ENCODE data around the gene TMCO4. TPM values are rescaled to one million over a fixed set of nuclear protein-coding genes. Genes with fewer than 3 reads are reported as not detected.

Gene TMCO4
- total RNA-seq, 4 donors from 2014 or later, result 16.1 to 36.2 (median 26.9) TPM

DNA sequence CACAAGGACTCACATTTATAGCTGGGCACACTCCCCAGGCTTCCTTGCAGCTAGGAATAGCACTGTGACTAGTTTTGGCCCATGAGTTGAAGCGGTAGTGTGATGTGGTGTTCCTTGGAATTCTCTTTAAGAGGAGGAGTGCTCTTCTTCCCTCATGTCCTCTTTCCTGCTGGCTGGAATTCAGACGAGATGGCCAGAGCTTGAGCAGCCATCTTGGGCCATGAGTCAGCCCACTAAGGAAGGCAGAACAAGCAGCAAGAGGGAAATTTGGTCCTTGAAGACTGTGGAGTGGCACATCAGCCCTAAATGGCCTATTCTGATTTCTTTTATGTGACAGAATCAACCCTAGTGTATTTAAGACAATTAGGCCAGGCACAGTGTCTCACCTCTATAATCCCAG, 115.0 kb downstream of the TMCO4 start:
- intact Hi-C loops (cut with DNase I; ENCODE audit: low total_unique reads), result no loop called here
- WGBS, 2 donors (ENCODE audit: low coverage in 1 of 2), result 90% methylated on average over 2 of the region's 2 CpGs; no CpG with 5 or more reads in 1 of the 2 donors
- Histone ChIP-seq H3K9me3 (no peaks in the 10 kb centered on the region), H3K4me1 (no peaks in the 10 kb centered on the region), H3K27ac (no peak overlapping the region), H3K4me3 (no peak overlapping the region), H3K27me3 (no peaks in the 10 kb centered on the region), H3K36me3 (no peaks in the 10 kb centered on the region)
- no peak for DNase-seq
- in situ Hi-C loops (cut with MboI; ENCODE audit: low pct_ligation_motif_present in 1 of 4, low pct_unique_long_range_greater_than_20kb in 1 of 4, low sequenced_read_pairs in 3 of 4), result no loop called here
- TF ChIP-seq, protein P1, sequence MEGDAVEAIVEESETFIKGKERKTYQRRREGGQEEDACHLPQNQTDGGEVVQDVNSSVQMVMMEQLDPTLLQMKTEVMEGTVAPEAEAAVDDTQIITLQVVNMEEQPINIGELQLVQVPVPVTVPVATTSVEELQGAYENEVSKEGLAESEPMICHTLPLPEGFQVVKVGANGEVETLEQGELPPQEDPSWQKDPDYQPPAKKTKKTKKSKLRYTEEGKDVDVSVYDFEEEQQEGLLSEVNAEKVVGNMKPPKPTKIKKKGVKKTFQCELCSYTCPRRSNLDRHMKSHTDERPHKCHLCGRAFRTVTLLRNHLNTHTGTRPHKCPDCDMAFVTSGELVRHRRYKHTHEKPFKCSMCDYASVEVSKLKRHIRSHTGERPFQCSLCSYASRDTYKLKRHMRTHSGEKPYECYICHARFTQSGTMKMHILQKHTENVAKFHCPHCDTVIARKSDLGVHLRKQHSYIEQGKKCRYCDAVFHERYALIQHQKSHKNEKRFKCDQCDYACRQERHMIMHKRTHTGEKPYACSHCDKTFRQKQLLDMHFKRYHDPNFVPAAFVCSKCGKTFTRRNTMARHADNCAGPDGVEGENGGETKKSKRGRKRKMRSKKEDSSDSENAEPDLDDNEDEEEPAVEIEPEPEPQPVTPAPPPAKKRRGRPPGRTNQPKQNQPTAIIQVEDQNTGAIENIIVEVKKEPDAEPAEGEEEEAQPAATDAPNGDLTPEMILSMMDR (IDR thresholded peaks at IDR 0.05), result no peak
- TF ChIP-seq POLR2A (IDR thresholded peaks at IDR 0.05) (no peak), POLR2AphosphoS5 (IDR thresholded peaks at IDR 0.05) (no peak), EP300 (IDR thresholded peaks at IDR 0.05; ENCODE audit: low read depth) (no peak)

DNA sequence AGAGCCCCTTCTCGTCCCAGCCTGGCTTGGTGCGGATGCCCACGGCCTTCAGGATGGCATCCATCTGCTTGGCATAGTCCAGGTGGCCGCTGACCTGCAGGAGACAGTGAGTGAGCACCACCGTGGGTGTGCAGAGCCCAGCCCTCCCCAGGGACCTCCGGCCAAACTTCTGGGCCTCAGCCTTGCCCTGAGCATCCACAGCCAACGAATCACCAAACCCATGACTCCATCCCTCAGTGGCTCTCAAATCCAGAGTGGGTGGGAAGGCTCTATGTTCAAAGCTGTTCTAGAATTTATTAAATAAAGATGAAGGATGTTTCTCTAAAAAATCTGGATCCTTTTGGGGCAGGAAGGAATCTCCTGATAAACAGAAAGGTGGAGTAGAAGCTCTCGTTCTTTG, 116.4 kb downstream of the TMCO4 start:
- Histone ChIP-seq H3K36me3 (no peaks in the 10 kb centered on the region), H3K9me3 (no peaks in the 10 kb centered on the region), H3K4me1 (no peaks in the 10 kb centered on the region), H3K27me3 (no peaks in the 10 kb centered on the region), H3K27ac (no peak overlapping the region), H3K4me3 (no peak overlapping the region)
- DNase-seq, result no peak
- in situ Hi-C loops (cut with MboI; ENCODE audit: low pct_ligation_motif_present in 1 of 4, low pct_unique_long_range_greater_than_20kb in 1 of 4, low sequenced_read_pairs in 3 of 4), result no loop called here
- TF ChIP-seq EP300 (IDR thresholded peaks at IDR 0.05; ENCODE audit: low read depth) (no peak), POLR2A (IDR thresholded peaks at IDR 0.05) (no peak), POLR2AphosphoS5 (IDR thresholded peaks at IDR 0.05) (no peak)
- TF ChIP-seq, protein P1 (IDR thresholded peaks at IDR 0.05), result no peak
- intact Hi-C loops (cut with DNase I; ENCODE audit: low total_unique reads), result no loop called here
- 81 to 86% methylated on average over 1 to 5 of the region's 8 CpGs for WGBS, 2 donors (ENCODE audit: low coverage in 1 of 2)

DNA sequence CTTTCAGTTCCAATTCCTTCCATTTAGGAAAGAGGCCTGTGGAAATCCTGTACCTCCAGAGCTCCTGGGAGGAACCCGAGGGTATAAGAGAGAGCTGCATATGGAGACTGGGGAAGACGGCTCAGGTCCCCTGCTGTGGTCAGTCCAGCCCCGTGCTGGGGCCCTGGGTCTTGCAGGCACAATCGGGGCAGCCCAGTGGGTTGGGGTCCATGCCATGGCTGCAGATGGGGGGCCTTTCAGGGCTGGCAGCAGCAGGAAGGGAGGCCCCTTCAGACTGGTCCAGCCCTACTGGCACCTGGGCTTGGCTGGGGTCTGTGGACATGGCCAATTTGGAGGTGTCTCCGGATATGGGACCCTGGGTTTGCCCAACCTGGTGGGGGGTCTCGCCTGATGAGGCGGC, 116.8 kb downstream of the TMCO4 start:
- Histone ChIP-seq H3K27me3 (no peaks in the 10 kb centered on the region), H3K4me1 (no peaks in the 10 kb centered on the region), H3K9me3 (no peaks in the 10 kb centered on the region), H3K36me3 (no peaks in the 10 kb centered on the region), H3K27ac (no peak overlapping the region), H3K4me3 (no peak overlapping the region)
- in situ Hi-C loops (cut with MboI; ENCODE audit: low pct_ligation_motif_present in 1 of 4, low pct_unique_long_range_greater_than_20kb in 1 of 4, low sequenced_read_pairs in 3 of 4), result no loop called here
- TF ChIP-seq, protein P1 (IDR thresholded peaks at IDR 0.05), result no peak
- TF ChIP-seq POLR2A (IDR thresholded peaks at IDR 0.05) (no peak), POLR2AphosphoS5 (IDR thresholded peaks at IDR 0.05) (no peak), EP300 (IDR thresholded peaks at IDR 0.05; ENCODE audit: low read depth) (no peak)
- DNase-seq, result no peak
- WGBS, 2 donors (ENCODE audit: low coverage in 1 of 2), result 87% methylated on average over 4 of the region's 7 CpGs; no CpG with 5 or more reads in 1 of the 2 donors
- intact Hi-C loops (cut with DNase I; ENCODE audit: low total_unique reads), result no loop called here

DNA sequence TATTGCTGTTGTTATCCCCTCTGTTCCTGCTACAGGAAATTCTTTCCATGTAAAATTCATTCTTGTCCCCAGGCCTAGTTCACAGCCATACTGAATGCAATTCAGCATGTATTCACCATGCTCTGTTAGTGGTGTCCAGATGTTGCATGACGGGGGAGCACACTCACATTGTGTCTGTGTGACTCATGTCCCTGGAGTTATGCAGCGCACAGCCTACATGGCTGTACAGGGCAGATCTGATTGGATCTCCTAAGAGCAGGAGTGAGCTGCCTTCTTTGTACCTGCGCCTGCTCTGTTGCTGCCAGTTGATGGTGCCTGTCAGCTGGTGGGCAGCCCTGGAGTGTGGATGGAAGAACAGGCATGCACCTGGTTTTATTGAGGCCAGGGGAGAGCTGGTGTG, 117.5 kb downstream of the TMCO4 start:
- no peak overlapping the region for H3K4me3 ChIP-seq
- TF ChIP-seq POLR2AphosphoS5 (IDR thresholded peaks at IDR 0.05) (no peak), POLR2A (IDR thresholded peaks at IDR 0.05) (no peak), EP300 (IDR thresholded peaks at IDR 0.05; ENCODE audit: low read depth) (no peak)
- TF ChIP-seq, protein P1 (IDR thresholded peaks at IDR 0.05), result no peak
- no peak overlapping the region for H3K27ac ChIP-seq
- H3K36me3 ChIP-seq, result no peaks in the 10 kb centered on the region
- no peak for DNase-seq
- 87% methylated on average over 3 of the region's 3 CpGs; no CpG with 5 or more reads in 1 of the 2 donors for WGBS, 2 donors (ENCODE audit: low coverage in 1 of 2)
- intact Hi-C loops (cut with DNase I; ENCODE audit: low total_unique reads), result no loop called here
- no peaks in the 10 kb centered on the region for H3K4me1 ChIP-seq
- no peaks in the 10 kb centered on the region for H3K27me3 ChIP-seq
- H3K9me3 ChIP-seq, result no peaks in the 10 kb centered on the region
- in situ Hi-C loops (cut with MboI; ENCODE audit: low pct_ligation_motif_present in 1 of 4, low pct_unique_long_range_greater_than_20kb in 1 of 4, low sequenced_read_pairs in 3 of 4), result no loop called here

Data from transverse colon (tissue), 4 donors.